ENCODE measurements around the gene RMI2. TPM values are rescaled to one million over a fixed set of nuclear protein-coding genes. Genes with fewer than 3 reads are reported as not detected.

RMI2 gene
- total and polyA plus RNA-seq, 2 experiments from 2014 or later = 15.7 to 45.3 TPM

DNA sequence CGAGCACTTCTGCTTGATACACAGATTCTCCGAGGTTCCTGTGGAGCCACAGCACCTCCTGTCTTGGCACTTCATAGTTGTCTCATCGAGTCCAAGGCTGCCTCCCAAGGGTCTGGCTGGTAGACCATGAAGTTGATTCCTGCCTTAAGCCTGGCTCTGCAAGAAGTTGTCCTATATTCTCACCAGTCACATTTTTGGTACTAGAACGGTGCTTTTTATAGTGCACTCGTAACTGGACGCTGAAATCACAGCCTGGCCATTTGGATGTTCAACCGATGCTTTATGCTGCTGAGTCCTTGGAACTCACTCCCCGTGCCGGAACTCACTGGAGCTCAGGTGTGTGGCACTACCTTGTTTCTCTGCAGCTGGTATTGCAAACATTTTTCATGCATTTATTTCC is 35.6 kb downstream of the RMI2 start:
- Histone ChIP-seq H3K27me3 (no peaks in the 10 kb centered on the region), H3K4me1 (ENCODE audit: low read depth) (peaks cover 18% of the 10 kb centered on the region), H3K36me3 (no peaks in the 10 kb centered on the region), H3K27ac (peak overlapping the region; percentile 12), H3K9me3 (ENCODE audit: low read depth) (no peaks in the 10 kb centered on the region), H3K4me3 (no peak overlapping the region)
- TF ChIP-seq CTCF (IDR thresholded peaks at IDR 0.05; ENCODE audit: low read depth, low read length) = no peak
- no peak for DNase-seq (ENCODE audit: low read depth in 1 of 2, low spot score in 1 of 2)

DNA sequence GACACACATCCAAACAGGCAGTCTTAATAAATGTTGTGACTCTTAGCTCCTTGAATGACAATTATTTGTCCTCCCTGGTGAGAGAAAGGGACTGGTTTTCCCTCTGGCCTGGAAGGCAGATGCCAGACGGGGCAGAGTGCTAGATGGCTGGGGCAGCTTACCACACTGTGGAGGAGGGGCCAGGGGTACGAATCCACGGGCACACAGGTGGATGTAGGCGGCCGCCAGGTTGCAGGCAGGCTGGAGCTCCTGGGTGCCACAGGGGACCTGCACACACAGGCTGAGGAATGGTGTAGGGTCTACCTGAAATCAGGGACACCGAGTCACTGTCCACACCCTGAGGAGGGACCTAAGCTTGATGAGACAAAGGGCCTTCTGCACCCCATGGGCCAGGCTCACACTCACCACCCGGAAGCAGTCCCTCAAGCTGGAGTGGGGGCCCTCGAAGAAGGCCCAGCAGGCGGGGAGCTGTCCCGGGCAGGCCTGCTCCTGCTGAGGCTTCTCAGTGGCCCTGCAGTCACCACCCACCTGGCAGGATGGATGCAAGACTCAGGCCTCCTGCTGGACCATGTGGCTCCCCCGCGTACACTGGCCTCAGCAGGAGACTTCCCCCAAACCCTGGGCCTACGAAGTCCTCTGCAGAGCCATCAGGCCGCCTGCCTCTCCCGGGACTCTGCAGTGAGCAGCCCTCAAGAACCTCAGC is 38.4 kb downstream of the RMI2 start:
- no peak for DNase-seq (ENCODE audit: low read depth in 1 of 2, low spot score in 1 of 2)
- no peaks in the 10 kb centered on the region for H3K9me3 ChIP-seq (ENCODE audit: low read depth)
- H3K27ac ChIP-seq = no peak overlapping the region
- no peak overlapping the region for H3K4me3 ChIP-seq
- no peaks in the 10 kb centered on the region for H3K27me3 ChIP-seq
- no peak for TF ChIP-seq CTCF (IDR thresholded peaks at IDR 0.05; ENCODE audit: low read depth, low read length)
- no peaks in the 10 kb centered on the region for H3K36me3 ChIP-seq
- peaks cover 18% of the 10 kb centered on the region for H3K4me1 ChIP-seq (ENCODE audit: low read depth)

- peaks cover 13% of the 10 kb centered on the region for H3K4me1 ChIP-seq (ENCODE audit: low read depth)
- no peaks in the 10 kb centered on the region for H3K36me3 ChIP-seq
- no peak overlapping the region for H3K4me3 ChIP-seq
- TF ChIP-seq CTCF (IDR thresholded peaks at IDR 0.05; ENCODE audit: low read depth, low read length) = no peak
- H3K27me3 ChIP-seq = no peaks in the 10 kb centered on the region
- no peak for DNase-seq (ENCODE audit: low read depth in 1 of 2, low spot score in 1 of 2)
- H3K9me3 ChIP-seq (ENCODE audit: low read depth) = no peaks in the 10 kb centered on the region
- no peak overlapping the region for H3K27ac ChIP-seq
These were observed 39.1 kb downstream of the RMI2 start for GRCh38 chr16:11384184-11384955.

DNA sequence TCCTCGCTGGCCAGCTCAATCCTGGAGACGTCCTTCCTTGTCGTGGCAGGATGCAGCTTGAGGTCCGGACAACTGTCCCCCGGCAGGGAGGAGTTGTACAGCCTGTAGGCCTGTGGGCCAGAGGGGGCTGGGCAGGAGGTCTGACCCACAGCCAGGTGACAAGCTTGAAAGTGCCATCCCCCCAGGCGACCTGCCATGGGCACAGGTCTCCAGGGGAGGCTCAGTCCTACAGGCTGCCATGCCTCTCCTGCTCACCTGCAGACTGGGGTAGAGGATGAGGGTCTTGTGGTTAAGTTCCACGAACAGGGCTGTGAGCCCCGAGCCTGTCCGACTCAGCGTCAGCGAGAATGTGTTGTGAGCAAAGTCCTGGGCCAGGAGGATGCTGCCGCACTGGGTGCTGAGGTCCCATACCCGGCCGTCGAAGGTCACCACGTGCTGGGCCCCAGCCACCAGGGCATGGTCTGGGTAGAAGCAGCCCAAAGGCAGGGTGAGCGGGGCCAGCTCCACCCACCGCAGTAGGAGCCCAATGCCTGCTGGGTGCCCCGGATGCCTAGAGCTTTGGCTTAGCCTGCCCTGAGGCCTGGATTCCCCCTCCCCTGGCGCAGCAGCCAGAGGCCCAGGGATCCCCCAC is 39.8 kb downstream of the RMI2 start:
- no peaks in the 10 kb centered on the region for H3K36me3 ChIP-seq
- H3K9me3 ChIP-seq (ENCODE audit: low read depth) = no peaks in the 10 kb centered on the region
- H3K4me1 ChIP-seq (ENCODE audit: low read depth) = peaks cover 7% of the 10 kb centered on the region
- no peak for DNase-seq (ENCODE audit: low read depth in 1 of 2, low spot score in 1 of 2)
- no peak overlapping the region for H3K4me3 ChIP-seq
- no peaks in the 10 kb centered on the region for H3K27me3 ChIP-seq
- H3K27ac ChIP-seq = no peak overlapping the region
- TF ChIP-seq CTCF (IDR thresholded peaks at IDR 0.05; ENCODE audit: low read depth, low read length) = no peak

DNA sequence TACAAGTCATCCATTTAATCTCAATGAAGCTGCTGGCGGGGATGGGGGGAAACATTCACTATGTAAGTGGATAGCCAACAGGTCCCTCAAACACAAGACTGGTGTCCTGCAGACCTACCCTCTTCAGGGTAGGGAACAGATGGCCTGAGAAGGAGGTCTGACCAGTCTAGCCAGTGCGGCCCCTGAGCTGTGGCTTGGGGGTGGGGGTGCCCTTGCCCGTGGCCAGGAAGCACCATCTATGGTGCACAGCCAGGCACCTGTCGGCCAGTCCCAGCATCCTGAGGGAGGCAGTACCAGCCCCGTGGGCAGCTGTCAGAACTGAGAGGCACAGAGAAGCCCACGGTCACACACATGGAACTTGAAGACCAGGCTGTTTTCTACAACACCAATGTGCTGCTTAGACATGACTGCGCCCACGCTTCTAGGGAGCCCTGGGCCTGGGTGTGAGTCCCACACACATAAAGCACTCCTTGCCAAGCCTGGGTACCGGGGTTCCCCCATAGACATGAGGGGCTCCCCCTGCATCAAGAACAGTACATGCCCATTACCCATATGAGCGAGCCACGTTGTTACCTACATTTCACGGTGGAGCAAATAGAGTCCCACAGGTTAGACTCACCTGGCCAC is 40.9 kb downstream of the RMI2 start:
- Histone ChIP-seq H3K27ac (no peak overlapping the region), H3K4me1 (ENCODE audit: low read depth) (no peaks in the 10 kb centered on the region), H3K36me3 (no peaks in the 10 kb centered on the region), H3K4me3 (no peak overlapping the region), H3K27me3 (no peaks in the 10 kb centered on the region), H3K9me3 (ENCODE audit: low read depth) (no peaks in the 10 kb centered on the region)
- no peak for TF ChIP-seq CTCF (IDR thresholded peaks at IDR 0.05; ENCODE audit: low read depth, low read length)
- DNase-seq (ENCODE audit: low read depth in 1 of 2, low spot score in 1 of 2) = no peak

Data from cardiac muscle cell (in vitro differentiated cells and primary cell).